ENCODE data around the gene TTLL6.

DNA sequence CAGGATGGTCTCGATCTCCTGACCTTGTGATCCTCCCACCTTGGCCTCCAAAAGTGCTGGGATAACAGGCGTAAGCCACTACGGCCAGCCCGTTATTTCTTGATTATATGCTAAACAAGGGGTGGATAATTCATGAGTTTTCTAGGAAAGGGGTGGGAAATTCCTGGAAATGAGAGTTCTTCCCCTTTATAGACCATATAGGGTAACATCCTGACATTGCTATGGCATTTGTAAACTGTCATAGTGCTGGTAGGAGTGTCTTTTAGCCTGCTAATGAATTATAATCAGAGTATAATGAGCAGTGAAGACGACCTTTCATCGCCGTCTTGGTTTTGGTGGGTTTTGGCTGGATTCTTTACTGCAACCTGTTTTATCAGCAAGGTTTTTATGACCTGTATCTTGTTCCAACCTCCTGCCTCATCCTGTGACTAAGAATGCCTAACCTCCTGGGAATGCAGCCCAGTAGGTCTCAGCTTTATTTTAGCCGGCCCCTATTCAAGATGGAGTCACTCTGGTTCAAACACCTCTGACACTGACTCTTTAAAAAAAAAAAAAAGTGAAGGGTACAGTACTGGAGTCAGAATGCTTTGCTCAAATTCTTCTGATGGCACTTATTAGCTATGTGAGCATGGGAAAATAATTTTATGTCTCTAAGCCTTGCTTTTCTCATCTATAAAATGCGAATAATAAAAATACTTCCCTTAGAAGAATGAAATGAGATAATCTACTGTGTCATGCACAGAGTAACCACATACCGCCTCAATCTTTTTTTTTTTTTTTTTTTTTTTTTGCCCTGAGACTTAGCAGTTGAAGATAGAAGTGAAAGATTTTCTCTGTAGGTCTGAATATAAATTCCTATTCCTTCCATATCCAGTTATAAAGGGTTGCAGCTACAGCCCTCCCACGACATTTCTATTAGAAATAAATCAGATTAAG lies 8.7 kb upstream of the TTLL6 start:
- TF ChIP-seq, protein P1, sequence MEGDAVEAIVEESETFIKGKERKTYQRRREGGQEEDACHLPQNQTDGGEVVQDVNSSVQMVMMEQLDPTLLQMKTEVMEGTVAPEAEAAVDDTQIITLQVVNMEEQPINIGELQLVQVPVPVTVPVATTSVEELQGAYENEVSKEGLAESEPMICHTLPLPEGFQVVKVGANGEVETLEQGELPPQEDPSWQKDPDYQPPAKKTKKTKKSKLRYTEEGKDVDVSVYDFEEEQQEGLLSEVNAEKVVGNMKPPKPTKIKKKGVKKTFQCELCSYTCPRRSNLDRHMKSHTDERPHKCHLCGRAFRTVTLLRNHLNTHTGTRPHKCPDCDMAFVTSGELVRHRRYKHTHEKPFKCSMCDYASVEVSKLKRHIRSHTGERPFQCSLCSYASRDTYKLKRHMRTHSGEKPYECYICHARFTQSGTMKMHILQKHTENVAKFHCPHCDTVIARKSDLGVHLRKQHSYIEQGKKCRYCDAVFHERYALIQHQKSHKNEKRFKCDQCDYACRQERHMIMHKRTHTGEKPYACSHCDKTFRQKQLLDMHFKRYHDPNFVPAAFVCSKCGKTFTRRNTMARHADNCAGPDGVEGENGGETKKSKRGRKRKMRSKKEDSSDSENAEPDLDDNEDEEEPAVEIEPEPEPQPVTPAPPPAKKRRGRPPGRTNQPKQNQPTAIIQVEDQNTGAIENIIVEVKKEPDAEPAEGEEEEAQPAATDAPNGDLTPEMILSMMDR (IDR thresholded peaks at IDR 0.05): no peak
- TF ChIP-seq EZH2phosphoT487 (IDR thresholded peaks at IDR 0.05): no peak
